GM18951 (cell line): ENCODE measurements around the gene PRKCE.

Experiments
- POLR2A ChIP-seq: IDR thresholded peaks from 4 replicates; pipeline ENCODE4 v1.6.1; 2011; ENCODE audit warnings: mild to moderate bottlenecking; ENCODE audit not compliant: insufficient read length, insufficient read depth; ENCODE audit errors: extremely low read depth
- in situ Hi-C: fragments of 300-500 bp; cut with MboI; formaldehyde crosslinking; loops from one replicate; pipeline ENCODE4 v1.12.0; 2022; ENCODE audit warnings: low sequenced_read_pairs, mixed read lengths, inconsistent platforms; ENCODE audit not compliant: unreplicated experiment

PRKCE gene

GRCh38 chr2:45654250-45654649 lies 2.8 kb downstream of the PRKCE start:
- in situ Hi-C loops, result no loop called here
- TF ChIP-seq POLR2A, result no peak

- TF ChIP-seq POLR2A, result no peak
- in situ Hi-C loops, result no loop called here
Measured at GRCh38 chr2:45661828-45662227, 10.4 kb downstream of the PRKCE start.

- no peak for TF ChIP-seq POLR2A
- in situ Hi-C loops, result no loop called here
Measured at GRCh38 chr2:45664635-45665261, 13.3 kb downstream of the PRKCE start.

- in situ Hi-C loops, result no loop called here
- TF ChIP-seq POLR2A, result no peak
Measured at GRCh38 chr2:45668509-45668908, 17.0 kb downstream of the PRKCE start.

- no peak for TF ChIP-seq POLR2A
- in situ Hi-C loops, result no loop called here
Measured at GRCh38 chr2:45669032-45669486, 17.6 kb downstream of the PRKCE start.

- no peak for TF ChIP-seq POLR2A
- in situ Hi-C loops, result no loop called here
Measured at GRCh38 chr2:45670646-45671045, 19.2 kb downstream of the PRKCE start.

- in situ Hi-C loops, result no loop called here
- no peak for TF ChIP-seq POLR2A
Measured at GRCh38 chr2:45672138-45672537, 20.7 kb downstream of the PRKCE start.

GRCh38 chr2:45674035-45674816 lies 22.8 kb downstream of the PRKCE start:
- TF ChIP-seq POLR2A, result no peak
- in situ Hi-C loops, result no loop called here

- no peak for TF ChIP-seq POLR2A
Measured at GRCh38 chr2:45675263-45675812, 23.9 kb downstream of the PRKCE start.

GRCh38 chr2:45676088-45676487 lies 24.6 kb downstream of the PRKCE start:
- TF ChIP-seq POLR2A, result no peak
- in situ Hi-C loops, result no loop called here

More at GRCh38 chr2:45675263-45675812, 23.9 kb downstream of the PRKCE start:
- in situ Hi-C loops, result no loop called here

GRCh38 chr2:45678791-45679348 lies 27.4 kb downstream of the PRKCE start:
- in situ Hi-C loops, result no loop called here
- TF ChIP-seq POLR2A, result no peak

- in situ Hi-C loops, result no loop called here
- TF ChIP-seq POLR2A, result no peak
Measured at GRCh38 chr2:45680351-45680967, 29.0 kb downstream of the PRKCE start.

- no peak for TF ChIP-seq POLR2A
- in situ Hi-C loops, result no loop called here
Measured at GRCh38 chr2:45681675-45682074, 30.2 kb downstream of the PRKCE start.
